SK-N-SH treated with all-trans-retinoic acid at 6 μM for 48 hours (cell line): ENCODE measurements around the gene DSP.

Experiments
- ATAC-seq: fragments of 200-7000 bp; cut with Tn5 transposase; 3 replicates; pipeline ENCODE4 v1.9.1; 2020; ENCODE audit warnings: mild to moderate bottlenecking, moderate library complexity
- ARNTL ChIP-seq: fragments of 450-650 bp; formaldehyde crosslinking; IDR thresholded peaks from 2 replicates; pipeline ENCODE4 v1.5.0; 2020; ENCODE audit warnings: low read depth, mild to moderate bottlenecking, moderate library complexity, borderline replicate concordance
- BACH2 ChIP-seq: fragments of 250-450 bp; sonication (Bioruptor Pico); IDR thresholded peaks from 2 replicates; pipeline ENCODE4 v1.9.0; 2021; ENCODE audit warnings: mild to moderate bottlenecking, borderline replicate concordance
- CREB5 ChIP-seq: fragments of 250-450 bp; sonication (Bioruptor Pico); IDR thresholded peaks from 2 replicates; pipeline ENCODE4 v1.5.1; 2020; ENCODE audit warnings: low read depth, mild to moderate bottlenecking, moderate library complexity
- CSDC2 ChIP-seq: fragments of 250-450 bp; sonication (Bioruptor Pico); IDR thresholded peaks from 2 replicates; pipeline ENCODE4 v1.5.0; 2020; ENCODE audit warnings: mild to moderate bottlenecking, moderate library complexity
- CSRNP3 ChIP-seq: fragments of 250-450 bp; sonication (Bioruptor Pico); IDR thresholded peaks from 2 replicates; pipeline ENCODE4 v1.5.1; 2021; ENCODE audit warnings: mild to moderate bottlenecking, moderate library complexity
- GLIS3 ChIP-seq: fragments of 250-450 bp; sonication (Bioruptor Pico); IDR thresholded peaks from 2 replicates; pipeline ENCODE4 v1.5.0; 2020; ENCODE audit warnings: mild to moderate bottlenecking, moderate library complexity
- ISL1 ChIP-seq: fragments of 250-450 bp; sonication (Bioruptor Pico); IDR thresholded peaks from 2 replicates; pipeline ENCODE4 v2.1.2; 2022; ENCODE audit warnings: mild to moderate bottlenecking, moderate library complexity
- OSR1 ChIP-seq: fragments of 250-450 bp; sonication (Bioruptor Pico); IDR thresholded peaks from 2 replicates; pipeline ENCODE4 v1.8.0; 2022; ENCODE audit warnings: moderate library complexity, mild to moderate bottlenecking, inconsistent platforms
- PPARA ChIP-seq: fragments of 250-450 bp; sonication (Bioruptor Pico); IDR thresholded peaks from 2 replicates; pipeline ENCODE4 v1.5.0; 2020; ENCODE audit warnings: mild to moderate bottlenecking, borderline replicate concordance
- RARB ChIP-seq: fragments of 250-450 bp; sonication (Bioruptor Pico); IDR thresholded peaks from 2 replicates; pipeline ENCODE4 v1.8.0; 2021; ENCODE audit warnings: mild to moderate bottlenecking, moderate library complexity
- SNAI2 ChIP-seq: fragments of 250-450 bp; sonication (Bioruptor Pico); IDR thresholded peaks from 2 replicates; pipeline ENCODE4 v1.5.0; 2020; ENCODE audit warnings: mild to moderate bottlenecking, moderate library complexity
- TCF4 ChIP-seq: fragments of 250-450 bp; sonication (Bioruptor Pico); IDR thresholded peaks from 2 replicates; pipeline ENCODE4 v1.8.0; 2021; ENCODE audit warnings: mild to moderate bottlenecking, moderate library complexity, borderline replicate concordance
- TOX ChIP-seq: fragments of 250-450 bp; sonication (Bioruptor Pico); IDR thresholded peaks from 2 replicates; pipeline ENCODE4 v1.8.0; 2021; ENCODE audit warnings: mild to moderate bottlenecking, moderate library complexity, borderline replicate concordance
- ZC3H10 ChIP-seq: fragments of 250-450 bp; sonication (Bioruptor Pico); IDR thresholded peaks from 2 replicates; pipeline ENCODE4 v1.5.1; 2021; ENCODE audit warnings: mild to moderate bottlenecking, moderate library complexity
- ZFP3 ChIP-seq: fragments of 250-450 bp; sonication (Bioruptor Pico); IDR thresholded peaks from 2 replicates; pipeline ENCODE4 v1.5.0; 2020; ENCODE audit warnings: mild to moderate bottlenecking, moderate library complexity
- ZNF565 ChIP-seq: fragments of 450-650 bp; formaldehyde crosslinking; conservative IDR thresholded peaks from 2 replicates; pipeline ENCODE4 v1.5.0; 2020; ENCODE audit warnings: low read depth, mild to moderate bottlenecking, moderate library complexity
- ZNF70 ChIP-seq: fragments of 450-650 bp; formaldehyde crosslinking; IDR thresholded peaks from 2 replicates; pipeline ENCODE4 v1.5.0; 2020; ENCODE audit warnings: mild to moderate bottlenecking, moderate library complexity
- ZNF8 ChIP-seq: fragments of 450-650 bp; formaldehyde crosslinking; IDR thresholded peaks from 2 replicates; pipeline ENCODE4 v1.5.0; 2020; ENCODE audit warnings: mild to moderate bottlenecking, moderate library complexity
- TF ChIP-seq, protein P1 (sequence below): fragments of 250-450 bp; sonication (Bioruptor Pico); IDR thresholded peaks from 2 replicates; pipeline ENCODE4 v1.5.0; 2020; ENCODE audit warnings: mild to moderate bottlenecking, moderate library complexity
- TF ChIP-seq, protein P2 (sequence below): fragments of 250-450 bp; sonication (Bioruptor Pico); IDR thresholded peaks from 2 replicates; pipeline ENCODE4 v1.8.0; 2021; ENCODE audit warnings: low read depth, mild to moderate bottlenecking, moderate library complexity, borderline replicate concordance

The DSP gene

GRCh38 chr6:7546896-7547295 lies 5.4 kb downstream of the DSP start:
- TF ChIP-seq OSR1 (CRISPR knock-in tag) = no peak
- TF ChIP-seq BACH2 (CRISPR knock-in tag) = no peak
- no peak for TF ChIP-seq RARB (CRISPR knock-in tag)
- no peak for TF ChIP-seq PPARA (CRISPR knock-in tag)
- no peak for TF ChIP-seq CSDC2 (CRISPR knock-in tag)
- no peak for TF ChIP-seq ZFP3 (CRISPR knock-in tag)
- TF ChIP-seq ARNTL (CRISPR knock-in tag) = no peak
- TF ChIP-seq, all 23 proteins: peak for 0
- ATAC-seq = no peak

- ATAC-seq = no peak
- no peak for TF ChIP-seq ZNF8
- no peak for TF ChIP-seq CSRNP3 (CRISPR knock-in tag)
- TF ChIP-seq BACH2 (CRISPR knock-in tag) = no peak
- TF ChIP-seq PPARA (CRISPR knock-in tag) = no peak
- TF ChIP-seq, protein P1, sequence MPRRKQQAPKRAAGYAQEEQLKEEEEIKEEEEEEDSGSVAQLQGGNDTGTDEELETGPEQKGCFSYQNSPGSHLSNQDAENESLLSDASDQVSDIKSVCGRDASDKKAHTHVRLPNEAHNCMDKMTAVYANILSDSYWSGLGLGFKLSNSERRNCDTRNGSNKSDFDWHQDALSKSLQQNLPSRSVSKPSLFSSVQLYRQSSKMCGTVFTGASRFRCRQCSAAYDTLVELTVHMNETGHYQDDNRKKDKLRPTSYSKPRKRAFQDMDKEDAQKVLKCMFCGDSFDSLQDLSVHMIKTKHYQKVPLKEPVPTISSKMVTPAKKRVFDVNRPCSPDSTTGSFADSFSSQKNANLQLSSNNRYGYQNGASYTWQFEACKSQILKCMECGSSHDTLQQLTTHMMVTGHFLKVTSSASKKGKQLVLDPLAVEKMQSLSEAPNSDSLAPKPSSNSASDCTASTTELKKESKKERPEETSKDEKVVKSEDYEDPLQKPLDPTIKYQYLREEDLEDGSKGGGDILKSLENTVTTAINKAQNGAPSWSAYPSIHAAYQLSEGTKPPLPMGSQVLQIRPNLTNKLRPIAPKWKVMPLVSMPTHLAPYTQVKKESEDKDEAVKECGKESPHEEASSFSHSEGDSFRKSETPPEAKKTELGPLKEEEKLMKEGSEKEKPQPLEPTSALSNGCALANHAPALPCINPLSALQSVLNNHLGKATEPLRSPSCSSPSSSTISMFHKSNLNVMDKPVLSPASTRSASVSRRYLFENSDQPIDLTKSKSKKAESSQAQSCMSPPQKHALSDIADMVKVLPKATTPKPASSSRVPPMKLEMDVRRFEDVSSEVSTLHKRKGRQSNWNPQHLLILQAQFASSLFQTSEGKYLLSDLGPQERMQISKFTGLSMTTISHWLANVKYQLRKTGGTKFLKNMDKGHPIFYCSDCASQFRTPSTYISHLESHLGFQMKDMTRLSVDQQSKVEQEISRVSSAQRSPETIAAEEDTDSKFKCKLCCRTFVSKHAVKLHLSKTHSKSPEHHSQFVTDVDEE (CRISPR knock-in tag) = no peak
- no peak for TF ChIP-seq SNAI2 (CRISPR knock-in tag)
- no peak for TF ChIP-seq GLIS3 (CRISPR knock-in tag)
- no peak for TF ChIP-seq ZNF70 (CRISPR knock-in tag)
- TF ChIP-seq, all 23 proteins: peak for 0
These were observed 5.8 kb downstream of the DSP start for GRCh38 chr6:7547315-7547714.

DNA sequence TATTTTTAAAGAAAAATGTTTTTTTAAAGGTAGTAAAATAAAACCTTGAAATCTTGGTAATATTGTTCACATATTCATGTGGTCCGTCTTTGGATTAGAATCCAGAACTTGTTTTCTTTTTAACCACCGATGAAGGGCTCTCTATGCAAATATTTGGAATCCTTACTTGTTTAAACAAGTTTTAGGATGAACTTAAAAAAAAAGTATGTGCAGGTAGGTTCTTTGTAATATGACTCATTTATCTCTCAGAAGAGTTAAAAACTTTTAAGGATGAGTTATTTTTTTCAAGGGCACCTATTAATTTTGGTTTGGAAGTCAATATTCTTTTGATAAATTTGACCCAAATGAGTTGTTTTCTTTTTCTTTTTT lies 8.9 kb downstream of the DSP start:
- no peak for ATAC-seq
- no peak for TF ChIP-seq OSR1 (CRISPR knock-in tag)
- TF ChIP-seq TOX = no peak
- TF ChIP-seq, protein P2, sequence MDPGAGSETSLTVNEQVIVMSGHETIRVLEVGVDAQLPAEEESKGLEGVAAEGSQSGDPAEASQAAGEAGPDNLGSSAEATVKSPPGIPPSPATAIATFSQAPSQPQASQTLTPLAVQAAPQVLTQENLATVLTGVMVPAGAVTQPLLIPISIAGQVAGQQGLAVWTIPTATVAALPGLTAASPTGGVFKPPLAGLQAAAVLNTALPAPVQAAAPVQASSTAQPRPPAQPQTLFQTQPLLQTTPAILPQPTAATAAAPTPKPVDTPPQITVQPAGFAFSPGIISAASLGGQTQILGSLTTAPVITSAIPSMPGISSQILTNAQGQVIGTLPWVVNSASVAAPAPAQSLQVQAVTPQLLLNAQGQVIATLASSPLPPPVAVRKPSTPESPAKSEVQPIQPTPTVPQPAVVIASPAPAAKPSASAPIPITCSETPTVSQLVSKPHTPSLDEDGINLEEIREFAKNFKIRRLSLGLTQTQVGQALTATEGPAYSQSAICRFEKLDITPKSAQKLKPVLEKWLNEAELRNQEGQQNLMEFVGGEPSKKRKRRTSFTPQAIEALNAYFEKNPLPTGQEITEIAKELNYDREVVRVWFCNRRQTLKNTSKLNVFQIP (CRISPR knock-in tag) = no peak
- no peak for TF ChIP-seq TCF4 (CRISPR knock-in tag)
- TF ChIP-seq, protein P1 (CRISPR knock-in tag) = no peak
- TF ChIP-seq SNAI2 (CRISPR knock-in tag) = no peak
- no peak for TF ChIP-seq BACH2 (CRISPR knock-in tag)
- TF ChIP-seq GLIS3 (CRISPR knock-in tag) = no peak
- TF ChIP-seq ZNF70 (CRISPR knock-in tag) = no peak
- no peak for TF ChIP-seq CREB5 (CRISPR knock-in tag)
- no peak for TF ChIP-seq CSRNP3 (CRISPR knock-in tag)
- no peak for TF ChIP-seq ZC3H10
- no peak for TF ChIP-seq ISL1 (CRISPR knock-in tag)
- TF ChIP-seq ZNF565 (CRISPR knock-in tag) = no peak
